ENCODE results near the gene NAA80.

The NAA80 gene

GRCh38 chr3:50251220-50251619 lies 48.0 kb downstream of the NAA80 start:
- Histone ChIP-seq H3K79me2 (ENCODE audit: control insufficient read depth, low read length) (peaks cover 57% of the 10 kb centered on the region), H3K4me1 (ENCODE audit: control insufficient read depth, low read length) (peaks cover 21% of the 10 kb centered on the region), H3K36me3 (ENCODE audit: control insufficient read depth, low read length) (peaks cover 56% of the 10 kb centered on the region), H3K4me2 (ENCODE audit: low read length) (no peak overlapping the region), H3K9me3 (ENCODE audit: control insufficient read depth, insufficient read depth, low read length) (no peaks in the 10 kb centered on the region), H3F3A (ENCODE audit: control insufficient read depth, insufficient read depth) (no peaks in the 10 kb centered on the region; the same call in 1 of the 2 replicates), H3K4me3 (ENCODE audit: low read length) (no peak overlapping the region), H3K27me3 (ENCODE audit: control insufficient read depth, low read length) (no peaks in the 10 kb centered on the region), H3K9me2 (replicated peaks; ENCODE audit: control insufficient read depth, low read length) (no peaks in the 10 kb centered on the region), H3K27ac (ENCODE audit: low read depth, low read length) (no peak overlapping the region), H4K20me1 (ENCODE audit: control insufficient read depth, insufficient read depth, low read depth, low read length) (peaks cover 21% of the 10 kb centered on the region; the same call in 1 of the 2 replicates)
- TF ChIP-seq CTCF (IDR thresholded peaks at IDR 0.05; ENCODE audit: low read depth, low read length, poor library complexity, severe bottlenecking) (no peak), EZH2phosphoT487 (IDR thresholded peaks at IDR 0.05; ENCODE audit: borderline replicate concordance, low read length) (no peak)

GRCh38 chr3:50250514-50250913 lies 48.7 kb downstream of the NAA80 start:
- Histone ChIP-seq H3K27me3 (ENCODE audit: control insufficient read depth, low read length) (no peaks in the 10 kb centered on the region), H3K4me2 (ENCODE audit: low read length) (no peak overlapping the region), H3K9me2 (replicated peaks; ENCODE audit: control insufficient read depth, low read length) (no peaks in the 10 kb centered on the region), H3K79me2 (ENCODE audit: control insufficient read depth, low read length) (peaks cover 64% of the 10 kb centered on the region), H3K4me3 (ENCODE audit: low read length) (no peak overlapping the region), H3K27ac (ENCODE audit: low read depth, low read length) (no peak overlapping the region), H3K36me3 (ENCODE audit: control insufficient read depth, low read length) (peaks cover 53% of the 10 kb centered on the region), H3F3A (ENCODE audit: control insufficient read depth, insufficient read depth) (no peaks in the 10 kb centered on the region), H3K9me3 (ENCODE audit: control insufficient read depth, insufficient read depth, low read length) (no peaks in the 10 kb centered on the region), H4K20me1 (ENCODE audit: control insufficient read depth, insufficient read depth, low read depth, low read length) (peaks cover 21% of the 10 kb centered on the region; the same call in 1 of the 2 replicates), H3K4me1 (ENCODE audit: control insufficient read depth, low read length) (peaks cover 28% of the 10 kb centered on the region)
- no peak for TF ChIP-seq CTCF (IDR thresholded peaks at IDR 0.05; ENCODE audit: low read depth, low read length, poor library complexity, severe bottlenecking)
- no peak for TF ChIP-seq EZH2phosphoT487 (IDR thresholded peaks at IDR 0.05; ENCODE audit: borderline replicate concordance, low read length)

DNA sequence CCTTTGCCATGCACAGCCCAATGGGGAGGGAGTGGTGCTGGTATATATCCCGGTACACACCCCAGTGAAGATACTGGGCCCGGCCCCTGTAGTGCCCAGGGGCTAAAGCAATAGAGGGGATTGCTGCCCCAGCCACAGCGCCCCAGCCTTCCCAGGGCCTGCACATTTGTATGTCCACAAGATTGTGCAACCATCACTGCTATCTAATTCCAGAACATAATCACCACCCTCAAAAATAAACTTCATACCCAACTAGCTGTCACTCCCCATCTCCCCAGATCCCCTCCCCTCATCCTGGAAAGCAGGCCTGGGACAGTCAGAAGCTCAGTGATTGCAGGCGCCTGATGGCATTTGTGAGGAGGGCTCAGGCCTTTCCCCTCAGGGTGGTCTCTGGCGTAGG lies 49.7 kb downstream of the NAA80 start:
- Histone ChIP-seq H3K9me3 (ENCODE audit: control insufficient read depth, insufficient read depth, low read length) (no peaks in the 10 kb centered on the region), H3K9me2 (replicated peaks; ENCODE audit: control insufficient read depth, low read length) (no peaks in the 10 kb centered on the region), H3K4me2 (ENCODE audit: low read length) (no peak overlapping the region), H3K4me1 (ENCODE audit: control insufficient read depth, low read length) (peaks cover 32% of the 10 kb centered on the region), H3K27me3 (ENCODE audit: control insufficient read depth, low read length) (no peaks in the 10 kb centered on the region), H4K20me1 (ENCODE audit: control insufficient read depth, insufficient read depth, low read depth, low read length) (peaks cover 21% of the 10 kb centered on the region; the same call in 1 of the 2 replicates), H3K4me3 (ENCODE audit: low read length) (no peak overlapping the region), H3K36me3 (ENCODE audit: control insufficient read depth, low read length) (peaks cover 42% of the 10 kb centered on the region), H3K79me2 (ENCODE audit: control insufficient read depth, low read length) (peaks cover 72% of the 10 kb centered on the region), H3K27ac (ENCODE audit: low read depth, low read length) (no peak overlapping the region), H3F3A (ENCODE audit: control insufficient read depth, insufficient read depth) (peaks cover 2% of the 10 kb centered on the region; the same call in 1 of the 2 replicates)
- TF ChIP-seq CTCF (IDR thresholded peaks at IDR 0.05; ENCODE audit: low read depth, low read length, poor library complexity, severe bottlenecking), result no peak

All from DOHH2 (cell line).